ENCODE data around the gene UTS2R.
"Not testable (repeated sequence)": the region's sequence is repeated elsewhere in the genome, so short reads cannot be mapped to it uniquely, and the experiment has no call there.

UTS2R gene

GRCh38 chr17:82354804-82355308 lies 16.7 kb upstream of the UTS2R start:
- DNase-seq (ENCODE audit: low read depth), result no peak

GRCh38 chr17:82355770-82356427 lies 15.7 kb upstream of the UTS2R start:
- DNase-seq (ENCODE audit: low read depth), result no peak

GRCh38 chr17:82356845-82357355 lies 14.7 kb upstream of the UTS2R start:
- DNase-seq (ENCODE audit: low read depth), result no peak

- DNase-seq (ENCODE audit: low read depth), result no peak
Observed at GRCh38 chr17:82357394-82357793, 14.2 kb upstream of the UTS2R start.

- no peak for DNase-seq (ENCODE audit: low read depth)
Observed at GRCh38 chr17:82358465-82359350, 12.9 kb upstream of the UTS2R start, which contains the start of gene TEX19. TEX19 (plus strand) TSS chr17:82359247; CDS start chr17:82362151, 2,904 bp downstream.

GRCh38 chr17:82359451-82360074 lies 12.0 kb upstream of the UTS2R start:
- not testable (repeated sequence) for DNase-seq (ENCODE audit: low read depth)

GRCh38 chr17:82361885-82362633 lies 9.5 kb upstream of the UTS2R start:
- DNase-seq (ENCODE audit: low read depth), result no peak

- DNase-seq (ENCODE audit: low read depth), result no peak
Observed at GRCh38 chr17:82365606-82366295, 5.8 kb upstream of the UTS2R start.

- no peak for DNase-seq (ENCODE audit: low read depth)
Observed at GRCh38 chr17:82366749-82367148, 4.8 kb upstream of the UTS2R start.

GRCh38 chr17:82367724-82368524 lies 3.6 kb upstream of the UTS2R start:
- DNase-seq (ENCODE audit: low read depth), result no peak

- DNase-seq (ENCODE audit: low read depth), result no peak
Observed at GRCh38 chr17:82369211-82369610, 2.4 kb upstream of the UTS2R start.

- no peak for DNase-seq (ENCODE audit: low read depth)
Observed at GRCh38 chr17:82370471-82371332, 863 bp upstream of the UTS2R start.

GRCh38 chr17:82372249-82373071 lies 895 bp downstream of the UTS2R start:
- no peak for DNase-seq (ENCODE audit: low read depth)

GRCh38 chr17:82373072-82373452 lies 1.5 kb downstream of the UTS2R start:
- DNase-seq (ENCODE audit: low read depth), result not testable (repeated sequence)

GRCh38 chr17:82373731-82374625 lies 2.4 kb downstream of the UTS2R start:
- no peak for DNase-seq (ENCODE audit: low read depth)

GRCh38 chr17:82374626-82375331 lies 3.2 kb downstream of the UTS2R start:
- no peak for DNase-seq (ENCODE audit: low read depth)
